ENCODE data around the gene PREX1.
"Not testable (repeated sequence)": the region's sequence is repeated elsewhere in the genome, so short reads cannot be mapped to it uniquely, and the experiment has no call there.

PREX1 gene

GRCh38 chr20:48812600-48813445 is 15.0 kb downstream of the PREX1 start:
- no peak for DNase-seq (ENCODE audit: low read depth, low spot score)

- not testable (repeated sequence) for DNase-seq (ENCODE audit: low read depth, low spot score)
These were observed 15.7 kb downstream of the PREX1 start for GRCh38 chr20:48812114-48812513.

- no peak for DNase-seq (ENCODE audit: low read depth, low spot score)
These were observed 18.1 kb downstream of the PREX1 start for GRCh38 chr20:48809673-48810072.

GRCh38 chr20:48808382-48809034 is 19.3 kb downstream of the PREX1 start:
- no peak for DNase-seq (ENCODE audit: low read depth, low spot score)

- no peak for DNase-seq (ENCODE audit: low read depth, low spot score)
These were observed 20.0 kb downstream of the PREX1 start for GRCh38 chr20:48807586-48808381.

GRCh38 chr20:48807051-48807450 is 20.7 kb downstream of the PREX1 start:
- no peak for DNase-seq (ENCODE audit: low read depth, low spot score)

- no peak for DNase-seq (ENCODE audit: low read depth, low spot score)
These were observed 22.1 kb downstream of the PREX1 start for GRCh38 chr20:48805716-48806115.

- no peak for DNase-seq (ENCODE audit: low read depth, low spot score)
These were observed 22.5 kb downstream of the PREX1 start for GRCh38 chr20:48805286-48805685.

GRCh38 chr20:48804300-48804980 is 23.4 kb downstream of the PREX1 start:
- no peak for DNase-seq (ENCODE audit: low read depth, low spot score)

GRCh38 chr20:48803176-48804053 is 24.4 kb downstream of the PREX1 start:
- DNase-seq (ENCODE audit: low read depth, low spot score) = no peak

- DNase-seq (ENCODE audit: low read depth, low spot score) = no peak
These were observed 25.2 kb downstream of the PREX1 start for GRCh38 chr20:48802647-48803046.

GRCh38 chr20:48802216-48802615 is 25.6 kb downstream of the PREX1 start:
- no peak for DNase-seq (ENCODE audit: low read depth, low spot score)

- DNase-seq (ENCODE audit: low read depth, low spot score) = no peak
These were observed 26.6 kb downstream of the PREX1 start for GRCh38 chr20:48801197-48801596.

- DNase-seq (ENCODE audit: low read depth, low spot score) = no peak
These were observed 27.6 kb downstream of the PREX1 start for GRCh38 chr20:48800177-48800576.

- DNase-seq (ENCODE audit: low read depth, low spot score) = no peak
These were observed 28.3 kb downstream of the PREX1 start for GRCh38 chr20:48799328-48800105.

- DNase-seq (ENCODE audit: low read depth, low spot score) = no peak
These were observed 29.7 kb downstream of the PREX1 start for GRCh38 chr20:48797850-48798747.

- no peak for DNase-seq (ENCODE audit: low read depth, low spot score)
These were observed 30.4 kb downstream of the PREX1 start for GRCh38 chr20:48797275-48797825.

GRCh38 chr20:48795732-48796131 is 32.1 kb downstream of the PREX1 start:
- no peak for DNase-seq (ENCODE audit: low read depth, low spot score)

Measured in iPS DF 19.7 (cell line).